HepG2 (cell line): Measurements from ENCODE around the gene GMPPA. TPM values are rescaled to one million over a fixed set of nuclear protein-coding genes. Genes with fewer than 3 reads are reported as not detected.

Experiments
- ATAC-seq: fragments of 200-7000 bp; cut with Tn5 transposase; 3 replicates; pipeline ENCODE4 v1.9.1; 2020; ENCODE audit warnings: mild to moderate bottlenecking, moderate library complexity
- BruUV-seq: library from RNA; stranded (reverse); fragments of 400-500 nt; replicated peaks from 2 replicates; lab custom pipeline; 2021; lab: Mats Ljungman, UMichigan
- CTCF ChIA-PET: fragments of 300-600 bp; formaldehyde crosslinking; extraction: SDS; loops from one replicate; lab custom pipeline; 2021; ENCODE audit warnings: low total read pairs, inconsistent platforms, low intra/inter-chr PET ratio; lab: Yijun Ruan, JAX
- POLR2A ChIA-PET: fragments of 350-600 bp; sonication (Branson Sonifier 250); formaldehyde crosslinking; loops from one replicate; lab custom pipeline; 2020; ENCODE audit warnings: antibody characterized with exemption, inconsistent platforms; lab: Yijun Ruan, JAX
- DNase-seq: peaks from one replicate; pipeline ENCODE4 v3.0.0-alpha.2; 2015; ENCODE audit warnings: low spot score
- FAIRE-seq: peaks from 3 replicates; lab custom pipeline; 2011; peaks lifted over from hg19 to GRCh38; lab: Jason Lieb, UNC
- H2AFZ ChIP-seq: one replicate; pipeline ENCODE4 v1.6.1; 2011; ENCODE audit warnings: low read length, inconsistent platforms
- H3K27ac ChIP-seq: fragments of 300-600 bp; 3 replicates; pipeline ENCODE4 v1.8.0; 2011; ENCODE audit warnings: mixed run types, mild to moderate bottlenecking, mixed read lengths, low read length, inconsistent platforms; ENCODE audit not compliant: insufficient read depth; ENCODE audit errors: extremely low read length
- H3K27me3 ChIP-seq, 2 experiments: fragments of 200-600 bp in 1 of 2; 2 replicates in 1 of 2; 3 replicates in 1 of 2; pipeline versions ENCODE4 v1.6.0 to v1.8.0; 2011; ENCODE audit warnings: low read length in 2 of 2, mild to moderate bottlenecking in 2 of 2, moderate library complexity in 2 of 2, inconsistent platforms in 1 of 2; ENCODE audit not compliant: insufficient read depth in 2 of 2, control insufficient read depth in 1 of 2
- H3K36me3 ChIP-seq, 2 experiments: fragments of 200-600 bp in 1 of 2; replicated peaks in 1 of 2; 2 replicates in 1 of 2; 3 replicates in 1 of 2; pipeline versions ENCODE4 v1.5.1 to v1.8.0; 2011; ENCODE audit warnings: low read length in 2 of 2, inconsistent platforms in 1 of 2; ENCODE audit not compliant: insufficient read depth in 2 of 2, control insufficient read depth in 1 of 2
- H3K4me1 ChIP-seq: 2 replicates; pipeline ENCODE4 v1.5.1; 2012; ENCODE audit warnings: low read length, inconsistent platforms; ENCODE audit not compliant: insufficient read depth
- H3K4me2 ChIP-seq: 2 replicates; pipeline ENCODE4 v1.6.0; 2011; ENCODE audit warnings: low read depth, low read length, inconsistent platforms
- H3K4me3 ChIP-seq, 3 experiments: fragments of 200-600 bp in 1 of 3; sonication (generic), shearing (Covaris generic) in 1 of 3; replicated peaks in 1 of 3; 2 replicates each; pipeline ENCODE4 v1.5.1; 2011 to 2016; ENCODE audit warnings: low read length in 3 of 3, inconsistent platforms in 2 of 3, low read depth in 2 of 3, mild to moderate bottlenecking in 2 of 3, control low read depth in 1 of 3, mixed read lengths in 1 of 3; ENCODE audit not compliant: insufficient read depth in 1 of 3
- H3K79me2 ChIP-seq: one replicate; pipeline ENCODE4 v1.6.1; 2011; ENCODE audit warnings: low read length, inconsistent platforms; ENCODE audit not compliant: insufficient read depth
- H3K9ac ChIP-seq: 2 replicates; pipeline ENCODE4 v1.6.0; 2011; ENCODE audit warnings: mild to moderate bottlenecking, low read depth, low read length, inconsistent platforms; ENCODE audit not compliant: insufficient read depth
- H3K9me3 ChIP-seq: 2 replicates; pipeline ENCODE4 v1.5.1; 2012; ENCODE audit warnings: mild to moderate bottlenecking, low read length
- H4K20me1 ChIP-seq: 2 replicates; pipeline ENCODE4 v1.6.0; 2011; ENCODE audit warnings: inconsistent platforms, mild to moderate bottlenecking, low read length, moderate library complexity; ENCODE audit not compliant: insufficient read depth
- CTCF ChIP-seq: sonication (generic); formaldehyde crosslinking; IDR thresholded peaks from 2 replicates; pipeline ENCODE4 v1.5.0; 2020; ENCODE audit warnings: mild to moderate bottlenecking, missing genetic modification reagents, moderate library complexity
- EZH2 ChIP-seq: conservative IDR thresholded peaks from 2 replicates; pipeline ENCODE4 v1.6.1; 2012; ENCODE audit warnings: mild to moderate bottlenecking, low read depth, low read length, moderate library complexity
- FIP1L1 ChIP-seq: fragments of 200-400 bp; formaldehyde crosslinking; IDR thresholded peaks from 2 replicates; pipeline ENCODE4 v1.6.1; 2018; ENCODE audit warnings: low read depth, mild to moderate bottlenecking, low read length, moderate library complexity, borderline replicate concordance; ENCODE audit not compliant: insufficient read depth
- PRDM4 ChIP-seq: sonication (generic); formaldehyde crosslinking; IDR thresholded peaks from 2 replicates; pipeline ENCODE4 v1.9.0; 2021; ENCODE audit warnings: missing genetic modification reagents, borderline replicate concordance
- RAD21 ChIP-seq: fragments of 450-650 bp; formaldehyde crosslinking; IDR thresholded peaks from 2 replicates; pipeline ENCODE4 v1.5.0; 2020; ENCODE audit warnings: mild to moderate bottlenecking
- STAG1 ChIP-seq: sonication (generic); formaldehyde crosslinking; IDR thresholded peaks from 2 replicates; pipeline ENCODE4 v1.4.0; 2020; ENCODE audit warnings: missing genetic modification reagents
- ZNF574 ChIP-seq: sonication (generic); formaldehyde crosslinking; IDR thresholded peaks from 2 replicates; pipeline ENCODE4 v1.4.0; 2020; ENCODE audit warnings: missing genetic modification reagents
- ZNF609 ChIP-seq: sonication (generic); formaldehyde crosslinking; IDR thresholded peaks from 2 replicates; pipeline ENCODE4 v1.4.0; 2020; ENCODE audit warnings: mild to moderate bottlenecking, missing genetic modification reagents, borderline replicate concordance
- ZSCAN25 ChIP-seq: sonication (generic); formaldehyde crosslinking; IDR thresholded peaks from 2 replicates; pipeline ENCODE4 v1.8.0; 2022; ENCODE audit warnings: mild to moderate bottlenecking, missing genetic modification reagents
- WGBS: methylation state at CpG from one replicate; pipeline ENCODE4 v1.1.6; 2017; ENCODE audit warnings: low lambda C conversion rate; 5-methylcytosine and 5-hydroxymethylcytosine counted together
- in situ Hi-C: cut with HindIII; loops from 2 replicates; pipeline ENCODE4 v1.10.0; 2017; ENCODE audit warnings: low pct_unique_long_range_greater_than_20kb; ENCODE audit not compliant: extremely low pct_ligation_motif_present
- intact Hi-C: fragments of 100-400 bp; cut with micrococcal nuclease; formaldehyde crosslinking; loops from one replicate; pipeline ENCODE4 v1.10.0; 2022; ENCODE audit not compliant: unreplicated experiment
- polyA plus RNA-seq, 8 experiments: library from polyadenylated mRNA; depleted of rRNA in 3 of 8; stranded (reverse) in 7 of 8; unstranded in 1 of 8; fragments of >200 nt; fragmentation: Illumina TruSeq in 4 of 8; extraction: Trizol in 4 of 8; gene quantifications; 2 replicates each; pipeline versions ENCODE4 v1.2.1 to v1.2.3, GENCODE V29; 2011 to 2016; ENCODE audit warnings: low read depth in 4 of 8, missing spikeins in 1 of 8, mixed read lengths in 1 of 8; ENCODE audit not compliant: insufficient read depth in 1 of 8
- total RNA-seq, 5 experiments: library from RNA; depleted of rRNA; stranded (reverse); fragments of >200 nt; fragmentation: Illumina TruSeq; extraction: Trizol; gene quantifications; 2 replicates each; pipeline ENCODE4 v1.2.3, GENCODE V29; 2016; ENCODE audit warnings: low read depth in 1 of 5

The GMPPA gene
- total and polyA plus RNA-seq, 2 of the 13 experiments (the other 11 are each of a cell fraction or from before 2014, with no cell fraction given) = 81.1 to 106 TPM

- Histone ChIP-seq H3K4me2 (0 out of 2 replicates have a peak overlapping the region, but pooled peaks have one; percentile 8), H2AFZ (no peak overlapping the region), H3K9me3 (no peaks in the 10 kb centered on the region), H3K4me1 (peaks cover 29% of the 10 kb centered on the region; the same call in 1 of the 2 replicates), H3K4me3 (no peak overlapping the region), H3K9ac (no peak overlapping the region), H3K36me3 (no peaks in the 10 kb centered on the region), H3K27me3 (peaks cover 24 to 96% of the 10 kb centered on the region in 2 experiments), H4K20me1 (no peaks in the 10 kb centered on the region), H3K27ac (no peak overlapping the region), H3K79me2 (no peaks in the 10 kb centered on the region)
- in situ Hi-C loops (loop anchor here (10.0 kb wide), 1 partner anchor 46 kb away; no protein-coding TSS in a partner anchor), intact Hi-C loops (loop anchor here (2.0 kb wide), 1 partner anchor 44 kb away; no protein-coding TSS in a partner anchor)
- ChIA-PET POLR2A (interaction anchor here (0.6 to 1.7 kb wide), 2 partner anchors 9 to 23 kb away, joined by 4 to 5 read pairs; partner anchors contain the start of gene GMPPA), CTCF (interaction anchor here (0.9 to 2.1 kb wide), 3 partner anchors 9 to 26 kb away, joined by 3 to 7 read pairs (median 5); a partner anchor contains a TSS)
- 2% methylated on average over 14 of the region's 14 CpGs for WGBS
- FAIRE-seq = no peak
- no TSS peak for BruUV-seq
- peak; percentile 33 for DNase-seq
- ATAC-seq = peak; percentile 81
- TF ChIP-seq FIP1L1 (no peak), CTCF (CRISPR knock-in tag) (peak; percentile 84), ZNF574 (CRISPR knock-in tag) (0 out of 2 replicates have a peak, but pooled peaks have one; percentile 27), RAD21 (peak; percentile 23; the same call in 1 of the 2 replicates), ZNF609 (CRISPR knock-in tag) (0 out of 2 replicates have a peak, but pooled peaks have one; percentile 23), PRDM4 (CRISPR knock-in tag) (no peak), STAG1 (CRISPR knock-in tag) (peak; percentile 54), EZH2 (peak; percentile 91), ZSCAN25 (peak; percentile 91)
Measured at GRCh38 chr2:219521066-219521880, 22.6 kb downstream of the GMPPA start.
